Activated CD8-positive, alpha-beta memory T cell treated with anti-CD3 and anti-CD28 coated beads for 4 hours (primary cell): ENCODE measurements around the gene ABCA4.

Experiments
- DNase-seq, 2 donors: peaks; one replicate each; pipeline ENCODE4 v3.0.0-alpha.2; 2020; ENCODE audit warnings: low read depth in 2 of 2

The ABCA4 gene

GRCh38 chr1:94027721-94028515 is 93.0 kb downstream of the ABCA4 start:
- DNase-seq, result no peak

DNA sequence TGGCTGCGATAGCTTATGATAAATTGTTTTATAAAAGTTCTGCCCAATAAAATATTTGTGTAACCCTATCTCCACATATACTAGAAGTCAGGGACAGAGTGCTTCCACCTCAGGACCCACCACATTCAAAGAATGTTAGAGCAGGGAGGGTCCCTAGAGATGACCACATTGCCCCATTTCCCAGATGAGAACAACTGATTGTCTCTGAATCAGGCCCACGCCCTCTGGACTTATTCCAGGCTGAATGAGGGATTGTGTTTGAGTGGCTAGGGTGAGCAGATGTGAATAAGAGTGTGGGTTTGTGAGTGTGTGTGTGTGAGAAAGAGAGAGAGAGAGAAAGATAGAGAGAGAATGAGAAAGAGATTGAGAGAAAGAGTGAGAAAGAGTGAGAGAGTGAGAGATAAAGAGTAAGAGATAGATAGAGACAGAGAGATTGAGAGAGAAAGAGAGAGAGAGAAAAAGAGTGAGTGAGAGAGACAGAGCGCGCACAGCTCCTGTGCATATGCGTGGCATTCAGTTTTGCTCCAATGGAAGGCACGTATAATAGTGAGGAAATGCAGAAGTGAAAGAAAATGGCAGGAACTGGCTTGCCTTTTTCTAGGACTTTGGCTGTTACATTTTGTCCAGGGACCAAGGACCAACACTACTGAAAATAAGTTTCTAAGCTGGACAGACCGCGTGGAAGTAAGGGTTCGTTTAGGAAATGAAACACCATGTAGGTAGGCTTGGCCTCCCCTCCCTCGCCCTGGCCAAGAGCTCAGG is 94.1 kb downstream of the ABCA4 start:
- DNase-seq, result no peak

- DNase-seq, result no peak
Observed at GRCh38 chr1:94025383-94026340, 95.3 kb downstream of the ABCA4 start.

GRCh38 chr1:94024104-94024792 is 96.7 kb downstream of the ABCA4 start:
- no peak for DNase-seq

GRCh38 chr1:94022471-94023189 is 98.3 kb downstream of the ABCA4 start:
- DNase-seq, result no peak

DNA sequence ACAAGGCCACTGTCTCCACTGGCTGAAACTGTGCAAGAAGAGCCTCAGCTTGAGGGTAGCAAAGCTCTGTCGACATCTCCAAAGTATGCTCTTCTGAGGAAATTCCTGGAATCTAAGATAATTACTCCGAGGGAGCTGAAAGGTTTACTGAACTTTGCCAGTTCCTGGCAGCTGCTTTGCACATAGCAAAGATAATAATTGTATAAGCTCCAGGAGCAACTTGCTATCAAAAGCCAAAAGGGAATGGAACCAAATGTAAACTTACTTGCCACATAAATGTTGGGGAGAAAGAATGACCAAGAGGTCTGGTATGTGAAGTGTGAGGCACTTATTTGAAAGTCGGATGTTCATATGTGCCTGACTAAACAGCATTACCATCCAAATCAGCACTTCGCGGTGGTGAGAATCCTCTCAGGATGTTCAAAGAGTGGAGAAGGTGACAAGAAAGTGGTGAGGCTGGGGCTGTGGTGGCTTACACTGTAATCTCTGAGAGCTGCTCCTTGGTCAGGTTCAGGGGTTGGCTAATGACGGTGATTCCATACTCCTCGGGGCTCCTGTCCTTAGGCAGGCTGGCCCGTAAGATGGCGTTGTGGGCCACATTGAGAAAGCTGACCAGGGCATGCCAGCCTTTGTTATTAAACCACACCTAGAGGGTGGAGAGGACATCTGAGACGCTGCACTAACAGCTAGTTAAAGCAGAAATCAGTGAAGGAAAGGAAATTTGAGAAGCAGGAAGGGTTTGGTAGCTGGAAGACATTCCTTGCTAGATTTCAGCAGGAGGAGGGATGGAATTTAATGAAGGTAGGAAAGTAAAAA is 100.0 kb downstream of the ABCA4 start:
- no peak for DNase-seq

DNA sequence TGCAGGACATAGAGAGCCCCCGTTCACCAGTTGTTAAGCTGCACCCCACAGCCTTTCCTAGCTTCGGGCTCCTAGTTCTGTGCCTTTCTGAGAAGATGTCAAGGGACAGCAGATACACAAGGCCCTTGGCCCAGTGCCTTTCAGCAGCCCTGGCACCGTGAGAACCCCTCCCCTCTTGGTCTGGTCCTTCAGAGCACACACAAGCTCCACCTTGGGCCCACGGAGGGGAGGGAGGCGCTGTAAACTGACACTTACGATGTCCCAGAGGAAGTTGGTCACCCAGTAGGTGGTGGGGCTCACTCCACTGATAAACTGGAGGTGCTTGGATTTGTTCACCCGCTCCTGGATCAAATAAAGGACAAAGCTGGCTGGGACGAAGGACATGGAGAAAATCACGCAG is 101.6 kb downstream of the ABCA4 start:
- no peak for DNase-seq

DNA sequence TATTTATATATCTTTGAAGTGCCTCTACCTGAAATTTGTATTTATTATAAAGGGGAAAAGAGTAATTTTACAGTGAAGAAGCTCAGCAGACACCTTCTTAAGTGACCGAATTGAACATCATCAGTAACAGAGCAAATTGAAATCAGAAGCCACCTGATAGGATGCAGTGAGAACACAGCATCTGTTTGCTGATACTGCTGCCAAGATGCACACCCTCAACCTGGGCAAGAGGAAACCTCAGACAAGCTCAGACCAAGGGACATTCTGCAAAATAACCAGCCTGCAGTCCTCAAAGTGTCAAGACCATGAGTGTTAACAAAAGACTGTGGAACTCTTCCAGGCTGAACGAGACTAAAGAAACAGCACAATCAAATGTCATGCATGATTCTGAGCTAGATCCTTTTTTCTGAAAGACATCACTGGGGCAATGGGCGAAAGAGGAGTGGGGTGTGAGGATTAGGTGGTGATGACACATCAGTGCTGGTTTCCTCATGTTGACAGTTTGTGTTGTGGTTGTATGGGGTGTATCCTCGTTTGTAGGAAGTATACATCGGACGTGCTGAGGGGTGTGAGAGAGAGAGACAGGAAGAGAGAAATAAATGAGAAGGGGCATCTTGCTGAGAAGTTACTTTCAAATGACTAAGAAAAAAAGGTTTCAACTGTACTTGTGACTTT is 103.7 kb downstream of the ABCA4 start:
- DNase-seq, result peak in 1 of 2 donors; percentile 4

GRCh38 chr1:94015489-94015817 is 105.5 kb downstream of the ABCA4 start:
- no peak for DNase-seq

- no peak for DNase-seq
Observed at GRCh38 chr1:94014635-94015488, 106.1 kb downstream of the ABCA4 start.

- DNase-seq, result no peak
Observed at GRCh38 chr1:94014087-94014486, 106.9 kb downstream of the ABCA4 start.

GRCh38 chr1:94013367-94013878 is 107.5 kb downstream of the ABCA4 start:
- no peak for DNase-seq

DNA sequence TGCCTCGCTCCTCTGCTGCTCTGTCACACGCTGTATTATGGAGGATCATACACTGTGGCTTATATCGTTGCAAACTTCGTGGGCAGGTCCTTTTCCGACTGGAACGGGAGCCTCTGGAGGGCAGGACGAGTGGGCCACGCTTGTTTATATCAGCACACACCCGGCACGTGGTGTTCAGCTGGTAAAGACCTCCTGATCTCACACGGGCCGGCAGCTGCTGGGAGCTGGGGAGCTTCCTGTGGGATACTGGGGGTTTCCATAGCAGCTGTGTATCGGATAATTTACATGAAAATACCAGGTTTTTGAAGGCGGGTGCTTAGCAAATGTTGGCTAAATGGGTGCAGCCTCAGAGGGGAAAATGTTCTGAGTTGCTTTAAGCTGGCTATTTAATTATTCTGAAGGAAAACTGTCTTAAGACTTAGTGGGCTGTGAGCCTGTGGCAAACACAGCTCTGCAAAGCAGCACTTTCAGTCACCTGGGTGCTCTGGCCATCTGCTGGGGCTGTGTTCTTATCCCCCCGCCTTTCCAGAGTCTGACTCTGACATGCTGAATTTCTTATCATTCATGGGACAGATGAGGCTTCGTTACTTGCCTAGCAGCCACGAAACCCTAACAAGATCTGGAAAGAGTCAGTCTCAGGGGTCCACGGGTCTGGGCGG is 108.1 kb downstream of the ABCA4 start:
- DNase-seq, result no peak

- DNase-seq, result no peak
Observed at GRCh38 chr1:94011709-94012595, 109.0 kb downstream of the ABCA4 start.

GRCh38 chr1:94011129-94011528 is 109.8 kb downstream of the ABCA4 start:
- DNase-seq, result no peak

DNA sequence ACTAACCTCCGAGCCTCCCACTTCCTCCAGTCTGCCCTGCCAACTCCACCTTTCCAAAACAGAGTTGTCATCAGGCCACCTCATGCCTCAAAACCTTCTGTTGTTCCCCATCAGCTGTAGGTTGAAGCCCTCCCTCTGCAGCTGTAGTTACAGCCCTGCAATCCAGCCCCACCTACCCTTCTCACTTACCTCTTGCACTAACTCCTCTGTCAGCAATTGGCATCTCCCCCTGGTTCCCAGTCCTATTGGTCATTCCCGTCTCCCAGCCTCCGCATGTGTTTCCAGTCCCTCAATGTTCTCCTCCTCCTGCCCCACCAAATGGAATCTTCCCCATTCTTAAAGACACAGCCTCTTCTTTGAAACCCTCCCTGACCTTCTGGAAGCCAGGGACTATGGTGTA is 111.6 kb downstream of the ABCA4 start:
- no peak for DNase-seq

DNA sequence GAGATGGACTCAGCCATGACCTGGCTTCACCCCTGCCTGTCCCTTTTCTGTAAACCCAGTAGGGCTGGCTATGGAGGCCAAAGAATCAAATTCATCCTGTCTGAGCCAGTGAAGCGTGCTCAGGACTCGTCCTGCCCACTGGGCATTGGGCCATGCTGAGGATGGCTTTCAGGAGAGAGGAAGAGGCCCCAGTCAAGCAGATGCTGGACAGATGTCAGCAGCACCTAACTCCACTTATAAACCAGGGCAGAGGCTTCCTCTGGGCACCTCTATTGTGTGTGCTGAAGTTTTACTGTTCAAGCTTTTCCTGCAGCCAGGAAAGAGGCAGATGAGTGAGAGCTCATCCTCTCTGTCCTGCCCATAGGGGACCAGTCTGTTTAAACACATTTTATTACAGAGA is 114.3 kb downstream of the ABCA4 start:
- no peak for DNase-seq
